NCI-H146 (cell line): ENCODE data around the gene FAM9A.
"Not testable (repeated sequence)": the region's sequence is repeated elsewhere in the genome, so short reads cannot be mapped to it uniquely, and the experiment has no call there.

Experiments used
- DNase-seq: peaks from one replicate; lab custom pipeline; 2025; lab: John Stamatoyannopoulos, UW

Gene FAM9A

GRCh38 chrX:8803326-8803725 is 2.1 kb upstream of the FAM9A start:
- no peak for DNase-seq

GRCh38 chrX:8800351-8800750 is 832 bp downstream of the FAM9A start:
- DNase-seq = not testable (repeated sequence)

GRCh38 chrX:8799281-8799680 is 1.9 kb downstream of the FAM9A start:
- not testable (repeated sequence) for DNase-seq

GRCh38 chrX:8798702-8799101 is 2.5 kb downstream of the FAM9A start:
- not testable (repeated sequence) for DNase-seq

- not testable (repeated sequence) for DNase-seq
Measured at GRCh38 chrX:8787119-8787518, 14.1 kb downstream of the FAM9A start.

GRCh38 chrX:8784162-8784561 is 17.0 kb downstream of the FAM9A start:
- DNase-seq = no peak

GRCh38 chrX:8783714-8784098 is 17.5 kb downstream of the FAM9A start:
- no peak for DNase-seq

GRCh38 chrX:8783097-8783713 is 18.0 kb downstream of the FAM9A start:
- peak; percentile 46 for DNase-seq

- DNase-seq = no peak
Measured at GRCh38 chrX:8782595-8782994, 18.6 kb downstream of the FAM9A start.

- DNase-seq = not testable (repeated sequence)
Measured at GRCh38 chrX:8781921-8782320, 19.3 kb downstream of the FAM9A start.

GRCh38 chrX:8773117-8773516 is 28.1 kb downstream of the FAM9A start:
- no peak for DNase-seq

GRCh38 chrX:8760021-8760420 is 41.2 kb downstream of the FAM9A start:
- DNase-seq = no peak

- DNase-seq = not testable (repeated sequence)
Measured at GRCh38 chrX:8758706-8759105, 42.5 kb downstream of the FAM9A start.

- not testable (repeated sequence) for DNase-seq
Measured at GRCh38 chrX:8757609-8758389, 43.4 kb downstream of the FAM9A start.

- no peak for DNase-seq
Measured at GRCh38 chrX:8755813-8756212, 45.4 kb downstream of the FAM9A start.

GRCh38 chrX:8755116-8755515 is 46.1 kb downstream of the FAM9A start:
- DNase-seq = no peak

- DNase-seq = no peak
Measured at GRCh38 chrX:8749697-8750096, 51.5 kb downstream of the FAM9A start.

- DNase-seq = peak; percentile 17
Measured at GRCh38 chrX:8748855-8749254, 52.3 kb downstream of the FAM9A start.

- peak; percentile 25 for DNase-seq
Measured at GRCh38 chrX:8743126-8743732, 58.0 kb downstream of the FAM9A start.

GRCh38 chrX:8741981-8742380 is 59.2 kb downstream of the FAM9A start:
- DNase-seq = no peak
